SK-N-SH (cell line): ENCODE measurements around the gene WNK1. TPM values are rescaled to one million over a fixed set of nuclear protein-coding genes. Genes with fewer than 3 reads are reported as not detected.

ENCODE experiments used
- CTCF ChIA-PET: fragments of 300-600, 350-600 bp; formaldehyde crosslinking; extraction: SDS; loops from one replicate; lab custom pipeline; 2021; lab: Yijun Ruan, JAX
- POLR2A ChIA-PET: fragments of 350-600 bp; sonication (Branson Sonifier 250); formaldehyde crosslinking; extraction: SDS; loops from one replicate; lab custom pipeline; 2020; ENCODE audit warnings: antibody characterized with exemption, inconsistent platforms; lab: Yijun Ruan, JAX
- DNase-seq: peaks from one replicate; pipeline ENCODE4 v3.0.0; 2012
- H2AFZ ChIP-seq: fragments of 200-600 bp; sonication (generic); 2 replicates; pipeline ENCODE4 v1.8.1; 2016; ENCODE audit warnings: antibody characterized with exemption, mild to moderate bottlenecking, low read depth
- H3F3A ChIP-seq: fragments of 200-600 bp; sonication (generic); replicated peaks from 2 replicates; pipeline ENCODE3; 2016; ENCODE audit warnings: antibody characterized with exemption, mild to moderate bottlenecking; ENCODE audit not compliant: insufficient read depth
- H3K27ac ChIP-seq, 2 experiments: fragments of 200-500 bp in 1 of 2; fragments of 200-600 bp in 1 of 2; sonication (Bioruptor generic) in 1 of 2; sonication (generic), shearing (Covaris generic) in 1 of 2; 2 replicates each; pipeline versions ENCODE4 v1.5.1 to v1.6.1; 2014 to 2016; ENCODE audit warnings: low read depth in 2 of 2, inconsistent platforms in 1 of 2, low read length in 1 of 2, mild to moderate bottlenecking in 1 of 2, mixed read lengths in 1 of 2
- H3K27me3 ChIP-seq: fragments of 200-600 bp; sonication (generic), shearing (Covaris generic); 2 replicates; pipeline ENCODE4 v1.6.1; 2016; ENCODE audit warnings: mixed run types; ENCODE audit not compliant: insufficient read depth
- H3K36me3 ChIP-seq, 2 experiments: fragments of 200-500 bp in 1 of 2; fragments of 200-600 bp in 1 of 2; sonication (Bioruptor generic) in 1 of 2; sonication (generic) in 1 of 2; replicated peaks in 1 of 2; 2 replicates each; pipeline versions ENCODE3 to v1.5.1; 2014 to 2016; ENCODE audit warnings: low read length in 1 of 2, mild to moderate bottlenecking in 1 of 2; ENCODE audit not compliant: insufficient read depth in 2 of 2, control insufficient read depth in 1 of 2
- H3K4me1 ChIP-seq, 2 experiments: fragments of 200-500 bp in 1 of 2; fragments of 200-600 bp in 1 of 2; sonication (Bioruptor generic) in 1 of 2; sonication (generic), shearing (Covaris generic) in 1 of 2; 2 replicates each; pipeline versions ENCODE4 v1.5.1 to v1.6.1; 2014 to 2016; ENCODE audit warnings: low read depth in 1 of 2, low read length in 1 of 2, mixed run types in 1 of 2; ENCODE audit not compliant: insufficient read depth in 2 of 2, control insufficient read depth in 1 of 2
- H3K4me2 ChIP-seq: fragments of 200-600 bp; sonication (generic), shearing (Covaris generic); 2 replicates; pipeline ENCODE4 v1.6.1; 2017; ENCODE audit warnings: mixed run types
- H3K4me3 ChIP-seq, 2 experiments: fragments of 200-500 bp in 1 of 2; fragments of 200-600 bp in 1 of 2; sonication (Bioruptor generic) in 1 of 2; sonication (generic), shearing (Covaris generic) in 1 of 2; 2 replicates each; pipeline versions ENCODE4 v1.5.1 to v1.8.1; 2014 to 2016; ENCODE audit warnings: low read depth in 2 of 2, inconsistent platforms in 1 of 2, low read length in 1 of 2, mild to moderate bottlenecking in 1 of 2, mixed read lengths in 1 of 2, moderate library complexity in 1 of 2
- H3K79me2 ChIP-seq: fragments of 200-600 bp; sonication (generic); 2 replicates; pipeline ENCODE4 v1.8.1; 2017; ENCODE audit warnings: mild to moderate bottlenecking; ENCODE audit not compliant: insufficient read depth
- H3K9ac ChIP-seq: fragments of 200-600 bp; sonication (generic); 2 replicates; pipeline ENCODE4 v1.6.1; 2017; ENCODE audit warnings: mixed run types
- H3K9me2 ChIP-seq: fragments of 200-600 bp; sonication (generic); 2 replicates; pipeline ENCODE4 v1.6.1; 2017; ENCODE audit warnings: mixed run types
- H3K9me3 ChIP-seq: fragments of 200-600 bp; sonication (generic); 2 replicates; pipeline ENCODE4 v1.6.1; 2017; ENCODE audit warnings: mixed run types, mild to moderate bottlenecking, moderate library complexity
- H4K20me1 ChIP-seq: fragments of 200-600 bp; sonication (generic); 2 replicates; pipeline ENCODE4 v1.6.1; 2017; ENCODE audit warnings: mild to moderate bottlenecking, mixed run types; ENCODE audit not compliant: insufficient read depth
- CHD2 ChIP-seq: fragments of 150-350 bp; IDR thresholded peaks from 2 replicates; pipeline ENCODE4 v1.6.1; 2018; ENCODE audit warnings: low read length; ENCODE audit not compliant: partially characterized antibody
- CTCF ChIP-seq: fragments of 200-600 bp; sonication (generic); IDR thresholded peaks from 2 replicates; pipeline ENCODE4 v1.6.1; 2017; ENCODE audit warnings: antibody characterized with exemption, mild to moderate bottlenecking, moderate library complexity
- EZH2phosphoT487 ChIP-seq: fragments of 200-600 bp; sonication (generic); IDR thresholded peaks from 2 replicates; pipeline ENCODE4 v1.6.1; 2017; ENCODE audit warnings: low read depth, mixed run types, mild to moderate bottlenecking, antibody characterized with exemption, moderate library complexity, borderline replicate concordance
- FOXJ3 ChIP-seq: sonication (generic); formaldehyde crosslinking; IDR thresholded peaks from 2 replicates; pipeline ENCODE4 v1.5.1; 2020; ENCODE audit warnings: mild to moderate bottlenecking, missing genetic modification reagents
- IRF3 ChIP-seq: fragments of 150-350 bp; IDR thresholded peaks from 2 replicates; pipeline ENCODE4 v1.6.1; 2016; ENCODE audit warnings: mild to moderate bottlenecking, low read depth, low read length
- NFIC ChIP-seq: IDR thresholded peaks from 2 replicates; pipeline ENCODE4 v1.4.0; 2012; ENCODE audit warnings: borderline replicate concordance
- PBX3 ChIP-seq: IDR thresholded peaks from 2 replicates; pipeline ENCODE4; 2012
- POLR2AphosphoS5 ChIP-seq: IDR thresholded peaks from 2 replicates; pipeline ENCODE4 v1.6.1; 2012; ENCODE audit warnings: low read depth, low read length
- REST ChIP-seq: IDR thresholded peaks from 2 replicates; pipeline ENCODE4 v1.6.1; 2012; ENCODE audit warnings: mild to moderate bottlenecking, low read depth, low read length, moderate library complexity
- RFX5 ChIP-seq: IDR thresholded peaks from 2 replicates; pipeline ENCODE4 v1.6.1; 2012; ENCODE audit warnings: mild to moderate bottlenecking, improper control_type of control experiment, low read length
- SIN3A ChIP-seq: IDR thresholded peaks from 2 replicates; pipeline ENCODE4 v1.6.1; 2012; ENCODE audit warnings: low read depth, mild to moderate bottlenecking, low read length, moderate library complexity, borderline replicate concordance
- SMC3 ChIP-seq: IDR thresholded peaks from 2 replicates; pipeline ENCODE4 v1.6.1; 2012; ENCODE audit warnings: low read depth, low read length, improper control_type of control experiment
- TCF12 ChIP-seq: IDR thresholded peaks from 2 replicates; pipeline ENCODE4 v1.4.0; 2012
- ZBTB33 ChIP-seq: IDR thresholded peaks from 2 replicates; pipeline ENCODE4 v1.4.0; 2012; ENCODE audit warnings: low read depth, borderline replicate concordance
- polyA plus RNA-seq, 3 experiments: library from polyadenylated mRNA; depleted of rRNA; stranded (reverse); fragments of >200 nt; gene quantifications; 2 replicates each; pipeline ENCODE4 v1.2.3, GENCODE V29; 2012

Gene WNK1
- polyA plus RNA-seq, 1 of the 3 experiments (the other 2 are of a cell fraction): 30.5 TPM

- Histone ChIP-seq H3K9me3 (no peaks in the 10 kb centered on the region), H4K20me1 (no peaks in the 10 kb centered on the region), H3K36me3 (peaks cover 55 to 63% of the 10 kb centered on the region in 2 experiments), H3K4me1 (peaks cover 9 to 12% of the 10 kb centered on the region in 2 experiments; a peak in 3 of 4 replicates), H3K79me2 (no peaks in the 10 kb centered on the region), H3K4me3 (no peak overlapping the region), H2AFZ (no peak overlapping the region), H3K4me2 (no peak overlapping the region), H3F3A (peaks cover 23% of the 10 kb centered on the region), H3K27ac (no peak overlapping the region), H3K27me3 (no peaks in the 10 kb centered on the region), H3K9ac (no peak overlapping the region), H3K9me2 (no peaks in the 10 kb centered on the region)
- no peak for DNase-seq
- CTCF ChIA-PET: interaction anchor here (0.8 to 1.2 kb wide), 6 partner anchors 78 to 452 kb away, joined by 3 to 4 read pairs (median 3); no protein-coding TSS in a partner anchor
- no peak for TF ChIP-seq POLR2AphosphoS5
- no peak for TF ChIP-seq NFIC
- no peak for TF ChIP-seq TCF12
- TF ChIP-seq CTCF: no peak
- TF ChIP-seq SIN3A: no peak
- no peak for TF ChIP-seq CHD2
- TF ChIP-seq REST: no peak
- TF ChIP-seq PBX3: no peak
- no peak for TF ChIP-seq FOXJ3
- TF ChIP-seq RFX5: no peak
- no peak for TF ChIP-seq IRF3
- no peak for TF ChIP-seq ZBTB33
- TF ChIP-seq EZH2phosphoT487: no peak
- TF ChIP-seq SMC3: no peak
- POLR2A ChIA-PET: no interaction called here
Measured at GRCh38 chr12:894226-894625, 141.8 kb downstream of the WNK1 start.
